Measurements from ENCODE around the gene DGKD. TPM values are rescaled to one million over a fixed set of nuclear protein-coding genes. Genes with fewer than 3 reads are reported as not detected.

The DGKD gene
- total and polyA plus RNA-seq, 2 donors from 2014 or later, result 2.6 to 32.3 TPM

- DNase-seq, result no peak
- Histone ChIP-seq H3K4me3 (ENCODE audit: low read length in 3 of 3) (no peak overlapping the region), H3K9ac (ENCODE audit: low read length in 3 of 3) (no peak overlapping the region), H3K36me3 (ENCODE audit: control insufficient read depth in 2 of 3, insufficient read depth in 3 of 3, low read length in 3 of 3) (peaks cover 0 to 12% (median 8%) of the 10 kb centered on the region in 3 donors), H3K9me3 (ENCODE audit: control insufficient read depth in 2 of 3, insufficient read depth in 1 of 3, low read length in 3 of 3) (no peaks in the 10 kb centered on the region), H3K27me3 (ENCODE audit: control insufficient read depth, insufficient read depth, low read length) (no peaks in the 10 kb centered on the region), H3K4me1 (ENCODE audit: control insufficient read depth in 2 of 3, insufficient read depth in 2 of 3, low read depth in 1 of 3, low read length in 3 of 3) (no peaks in the 10 kb centered on the region), H3K27ac (ENCODE audit: low read depth in 2 of 2, low read length in 2 of 2) (no peak overlapping the region)
- intact Hi-C loops (cut with DNase I), result no loop called here
- TF ChIP-seq CTCF (IDR thresholded peaks at IDR 0.05; ENCODE audit: borderline replicate concordance, extremely low read depth, insufficient read depth), result no peak
- FAIRE-seq, result no peak
Observed at GRCh38 chr2:233437439-233437955, 83.2 kb downstream of the DGKD start.

GRCh38 chr2:233438573-233439147 lies 84.4 kb downstream of the DGKD start:
- no peak for TF ChIP-seq CTCF (IDR thresholded peaks at IDR 0.05; ENCODE audit: borderline replicate concordance, extremely low read depth, insufficient read depth)
- H3K9me3 ChIP-seq (ENCODE audit: control insufficient read depth in 2 of 3, insufficient read depth in 1 of 3, low read length in 3 of 3), result no peaks in the 10 kb centered on the region
- intact Hi-C loops (cut with DNase I), result no loop called here
- H3K36me3 ChIP-seq (ENCODE audit: control insufficient read depth in 2 of 3, insufficient read depth in 3 of 3, low read length in 3 of 3), result peaks cover 0 to 12% (median 8%) of the 10 kb centered on the region in 3 donors
- DNase-seq, result no peak
- H3K9ac ChIP-seq (ENCODE audit: low read length in 3 of 3), result no peak overlapping the region
- no peak overlapping the region for H3K27ac ChIP-seq (ENCODE audit: low read depth in 2 of 2, low read length in 2 of 2)
- no peak for FAIRE-seq
- H3K27me3 ChIP-seq (ENCODE audit: control insufficient read depth, insufficient read depth, low read length), result no peaks in the 10 kb centered on the region
- no peak overlapping the region for H3K4me3 ChIP-seq (ENCODE audit: low read length in 3 of 3)
- H3K4me1 ChIP-seq (ENCODE audit: control insufficient read depth in 2 of 3, insufficient read depth in 2 of 3, low read depth in 1 of 3, low read length in 3 of 3), result no peaks in the 10 kb centered on the region

- no peaks in the 10 kb centered on the region for H3K4me1 ChIP-seq (ENCODE audit: control insufficient read depth in 2 of 3, insufficient read depth in 2 of 3, low read depth in 1 of 3, low read length in 3 of 3)
- H3K9me3 ChIP-seq (ENCODE audit: control insufficient read depth in 2 of 3, insufficient read depth in 1 of 3, low read length in 3 of 3), result no peaks in the 10 kb centered on the region
- no peak overlapping the region for H3K4me3 ChIP-seq (ENCODE audit: low read length in 3 of 3)
- DNase-seq, result peak in 1 of 5 donors; percentile 33
- no peak overlapping the region for H3K9ac ChIP-seq (ENCODE audit: low read length in 3 of 3)
- TF ChIP-seq CTCF (IDR thresholded peaks at IDR 0.05; ENCODE audit: borderline replicate concordance, extremely low read depth, insufficient read depth), result no peak
- FAIRE-seq, result no peak
- H3K27ac ChIP-seq (ENCODE audit: low read depth in 2 of 2, low read length in 2 of 2), result no peak overlapping the region
- H3K27me3 ChIP-seq (ENCODE audit: control insufficient read depth, insufficient read depth, low read length), result no peaks in the 10 kb centered on the region
- intact Hi-C loops (cut with DNase I), result no loop called here
- H3K36me3 ChIP-seq (ENCODE audit: control insufficient read depth in 2 of 3, insufficient read depth in 3 of 3, low read length in 3 of 3), result peaks cover 0 to 12% (median 8%) of the 10 kb centered on the region in 3 donors
Observed at GRCh38 chr2:233439191-233439590, 84.9 kb downstream of the DGKD start.

All from kidney (tissue), 14 donors.